Mononuclear cell (primary cell): ENCODE results near the gene MRPL38. TPM values are rescaled to one million over a fixed set of nuclear protein-coding genes. Genes with fewer than 3 reads are reported as not detected.
A peak's percentile ranks its signal among the peaks of the same experiment; 100 is the strongest.

ENCODE experiments used
- H3K27me3 ChIP-seq: 2 replicates; pipeline ENCODE4 v1.6.0; 2011; ENCODE audit warnings: low read length, control low read depth; ENCODE audit not compliant: insufficient read depth
- H3K4me1 ChIP-seq: 2 replicates; pipeline ENCODE4 v1.5.1; 2011; ENCODE audit warnings: mild to moderate bottlenecking, low read length, control low read depth; ENCODE audit not compliant: insufficient read depth
- H3K4me3 ChIP-seq: 2 replicates; pipeline ENCODE4 v1.5.1; 2011; ENCODE audit warnings: mild to moderate bottlenecking, low read length, moderate library complexity
- H3K9me3 ChIP-seq: 2 replicates; pipeline ENCODE4 v1.5.1; 2011; ENCODE audit warnings: low read depth, mild to moderate bottlenecking, control low read depth, low read length
- total RNA-seq: library from RNA; depleted of rRNA; stranded (reverse); fragments of >200 nt; gene quantifications from one replicate; pipeline ENCODE4 v1.2.3, GENCODE V29; 2012

The MRPL38 gene
- total RNA-seq = 45.4 TPM

DNA sequence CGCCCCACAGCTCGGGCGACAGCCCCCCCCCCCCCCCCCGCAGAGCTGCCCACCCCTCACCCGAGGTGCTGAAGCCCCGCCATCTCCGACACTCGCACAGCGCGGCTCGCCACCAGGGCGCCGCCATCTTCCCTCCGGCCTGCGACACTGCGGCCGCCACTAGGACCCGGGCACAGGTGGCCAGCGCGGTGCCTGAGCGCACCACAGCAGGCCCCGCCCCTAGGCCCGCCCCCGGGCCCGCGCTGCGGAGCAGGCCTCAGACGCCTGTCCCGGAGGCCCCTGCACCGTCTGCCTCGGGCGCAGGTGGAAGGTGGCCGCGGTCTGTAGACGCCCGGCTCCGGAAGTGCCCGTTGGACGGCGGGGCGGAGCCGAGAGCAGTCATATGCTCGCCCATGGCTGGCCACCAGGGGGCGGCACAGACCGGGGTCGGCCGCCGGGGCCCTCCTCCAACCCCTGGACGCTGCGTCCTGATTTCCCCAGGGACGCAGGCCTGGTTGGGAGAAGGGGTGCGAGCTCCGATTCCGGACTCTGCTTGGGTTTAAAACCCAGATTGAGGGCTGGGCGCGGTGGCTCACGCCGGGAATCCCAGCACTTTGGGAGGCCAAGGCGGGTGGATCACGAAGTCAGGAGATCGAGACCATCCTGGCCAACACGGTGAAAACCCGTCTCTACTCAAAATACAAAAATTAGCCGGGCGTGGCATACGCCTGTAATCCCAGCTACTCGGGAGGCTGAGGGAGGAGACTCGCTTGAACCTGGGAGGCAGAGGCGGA is at the start of gene MRPL38:
MRPL38 (minus strand) TSS at position 136 of the 773 bp plus-strand sequence; CDS start at position 127, 9 bp downstream.
- peak within 1 kb of the TSS; percentile 53 for H3K4me3 ChIP-seq

DNA sequence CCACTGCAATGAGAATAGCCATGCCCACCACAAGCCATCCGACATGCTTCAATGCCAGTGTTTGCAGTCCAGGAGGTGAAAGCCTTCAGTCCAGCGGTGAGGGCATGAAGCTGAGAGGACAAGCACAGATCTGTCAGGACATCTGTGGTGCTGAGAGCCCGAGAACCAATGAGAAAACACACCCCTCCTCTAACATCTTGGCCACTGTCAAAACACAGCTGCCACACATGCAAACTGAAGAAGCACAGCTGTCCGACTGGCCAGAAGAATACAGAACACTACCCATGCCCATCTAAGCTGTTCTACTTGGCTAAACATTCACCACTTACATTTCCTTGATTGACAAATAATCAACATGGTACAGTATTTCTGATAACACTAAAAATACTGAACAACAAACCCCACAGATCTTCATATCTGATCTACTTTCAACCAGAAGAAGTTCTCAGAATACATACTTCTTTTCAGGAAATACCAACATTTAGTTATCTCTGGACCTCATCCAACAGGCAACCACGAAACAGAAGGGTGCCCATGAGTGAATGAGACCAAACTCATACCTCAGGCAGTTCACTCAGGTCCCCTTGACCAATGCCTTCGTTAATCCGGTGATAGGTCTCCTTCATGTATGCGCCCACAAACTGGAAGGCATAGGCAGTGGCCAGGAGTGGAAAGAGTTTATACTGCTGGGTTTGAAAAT is 46.3 kb upstream of the MRPL38 start:
- no peak overlapping the region for H3K4me3 ChIP-seq
- no peaks in the 10 kb centered on the region for H3K27me3 ChIP-seq
- H3K4me1 ChIP-seq = no peaks in the 10 kb centered on the region
- no peaks in the 10 kb centered on the region for H3K9me3 ChIP-seq

More for the DNA sequence above, at the start of gene MRPL38:
- no peaks in the 10 kb centered on the region for H3K27me3 ChIP-seq
- peaks cover 21% of the 10 kb centered on the region for H3K4me1 ChIP-seq
- H3K9me3 ChIP-seq = no peaks in the 10 kb centered on the region

DNA sequence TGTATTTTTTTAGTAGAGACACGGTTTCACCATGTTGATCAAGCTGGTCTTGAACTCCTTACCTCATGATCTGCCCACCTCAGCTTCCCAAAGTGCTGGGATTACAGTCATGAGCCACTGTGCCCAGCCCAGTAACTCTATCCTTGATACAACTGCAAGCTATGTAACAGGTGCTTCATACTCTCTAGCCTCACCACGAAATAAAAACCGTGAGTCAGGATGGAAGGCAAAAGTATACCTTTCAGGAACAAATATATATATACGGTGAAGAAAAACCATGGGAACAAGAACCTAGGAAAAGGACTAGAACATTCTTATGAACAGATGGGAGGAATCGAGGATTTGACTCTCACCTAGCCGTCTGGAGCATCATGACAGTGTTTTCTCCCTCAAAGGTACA is 45.7 kb upstream of the MRPL38 start:
- Histone ChIP-seq H3K4me3 (no peak overlapping the region), H3K27me3 (no peaks in the 10 kb centered on the region), H3K4me1 (no peaks in the 10 kb centered on the region), H3K9me3 (no peaks in the 10 kb centered on the region)

- Histone ChIP-seq H3K4me1 (peaks cover 12% of the 10 kb centered on the region), H3K4me3 (no peak overlapping the region), H3K27me3 (no peaks in the 10 kb centered on the region), H3K9me3 (no peaks in the 10 kb centered on the region)
Observed at GRCh38 chr17:75945211-75945610, 40.5 kb upstream of the MRPL38 start.

DNA sequence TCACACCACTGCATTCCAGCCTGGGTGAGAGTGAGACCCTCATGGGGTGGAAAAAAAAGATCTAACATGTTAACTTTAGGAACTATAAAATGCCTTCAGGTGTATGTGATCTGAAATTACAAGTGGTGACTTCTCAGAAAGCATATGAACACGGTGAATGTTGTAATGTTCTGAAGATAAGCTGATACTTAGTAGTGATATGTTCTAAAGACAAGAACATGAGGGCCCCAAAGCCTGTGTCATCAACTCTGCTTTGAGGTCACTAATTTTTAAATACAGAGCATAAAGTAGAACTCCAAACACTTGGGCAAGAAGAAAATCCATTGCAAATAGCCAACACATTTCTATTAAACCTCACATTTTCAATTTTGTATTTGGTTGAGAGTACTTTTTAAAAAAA is 38.8 kb upstream of the MRPL38 start:
- no peak overlapping the region for H3K4me3 ChIP-seq
- H3K4me1 ChIP-seq = peaks cover 15% of the 10 kb centered on the region
- no peaks in the 10 kb centered on the region for H3K27me3 ChIP-seq
- no peaks in the 10 kb centered on the region for H3K9me3 ChIP-seq

DNA sequence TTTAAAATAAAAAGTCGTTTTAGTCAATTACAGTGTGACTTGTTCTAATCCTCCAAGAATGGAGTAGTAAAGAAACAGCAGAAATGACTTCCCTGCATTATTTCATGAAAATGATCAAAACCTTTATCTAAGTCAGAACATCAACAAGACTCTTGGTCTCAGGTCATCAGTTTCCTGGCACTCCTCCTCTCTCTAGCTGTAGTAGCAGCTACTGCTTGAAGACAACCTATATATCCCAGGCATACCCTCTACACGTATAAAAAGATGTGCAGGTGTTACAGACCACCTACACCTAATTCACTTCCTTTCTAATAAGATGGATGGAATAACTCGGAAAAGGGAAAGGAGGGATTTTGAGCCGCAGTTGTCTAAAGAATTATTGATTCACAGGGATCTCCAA is 37.8 kb upstream of the MRPL38 start:
- Histone ChIP-seq H3K27me3 (no peaks in the 10 kb centered on the region), H3K4me3 (no peak overlapping the region), H3K9me3 (no peaks in the 10 kb centered on the region), H3K4me1 (peaks cover 15% of the 10 kb centered on the region)

DNA sequence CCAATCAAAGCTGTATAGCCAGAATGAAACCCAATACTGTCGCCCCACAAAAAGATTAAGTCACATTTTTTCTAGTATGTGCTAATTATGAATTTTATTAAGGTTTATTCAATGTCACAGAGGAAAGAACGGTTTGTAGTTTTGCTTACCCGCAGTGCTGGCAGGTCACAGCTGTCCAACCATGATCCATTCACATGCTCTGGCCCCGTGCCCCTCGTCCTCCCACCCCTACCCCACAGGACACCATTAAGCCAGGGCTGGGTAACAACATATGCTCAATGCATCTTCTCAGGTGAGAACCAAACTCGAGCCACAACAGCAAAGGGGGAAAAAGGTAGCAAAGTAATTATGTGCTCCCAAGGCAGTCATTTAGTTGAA is 36.7 kb upstream of the MRPL38 start:
- H3K9me3 ChIP-seq = no peaks in the 10 kb centered on the region
- peaks cover 15% of the 10 kb centered on the region for H3K4me1 ChIP-seq
- H3K4me3 ChIP-seq = peak overlapping the region; percentile 69
- H3K27me3 ChIP-seq = no peaks in the 10 kb centered on the region

DNA sequence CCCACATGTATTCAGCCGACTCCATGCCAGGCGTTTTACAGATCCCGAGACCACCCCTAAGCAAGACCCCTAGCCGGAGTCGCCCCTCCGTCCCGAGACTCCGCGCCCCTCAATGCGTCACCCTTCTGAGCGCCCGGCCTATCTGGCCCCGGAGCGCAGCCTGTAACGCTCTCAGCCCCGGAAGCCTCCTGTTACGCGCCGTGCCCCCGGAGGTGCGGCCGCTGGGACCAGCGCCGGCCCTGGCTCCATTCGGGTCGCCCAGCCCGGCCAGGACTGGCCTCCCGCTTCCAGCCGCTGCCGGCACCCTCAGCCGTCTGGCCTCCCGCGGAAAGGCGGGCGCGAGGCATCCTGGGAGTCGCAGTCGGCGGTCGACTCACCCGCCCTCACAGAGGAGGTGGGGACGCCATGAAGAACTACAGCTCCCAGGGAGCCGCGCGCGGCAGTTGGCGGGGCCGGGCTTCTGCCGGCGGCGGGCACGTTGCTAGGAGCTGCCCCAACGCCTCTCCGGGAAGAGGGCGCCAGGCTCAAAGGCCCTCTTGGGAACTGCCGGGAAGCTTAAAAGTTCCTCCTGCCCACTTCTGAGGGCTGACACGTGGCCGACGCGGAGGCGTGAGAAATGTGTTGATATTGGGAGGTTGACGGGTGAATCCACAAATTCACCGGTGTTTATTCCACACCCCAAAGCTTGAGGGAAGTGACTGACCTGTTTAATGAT is 36.2 kb upstream of the MRPL38 start, which contains the start of gene FBF1:
FBF1 (minus strand) TSS at position 316 of the 715 bp plus-strand sequence. CDS start 2,893 bp downstream, outside the sequence.
- peaks cover 15% of the 10 kb centered on the region for H3K4me1 ChIP-seq

DNA sequence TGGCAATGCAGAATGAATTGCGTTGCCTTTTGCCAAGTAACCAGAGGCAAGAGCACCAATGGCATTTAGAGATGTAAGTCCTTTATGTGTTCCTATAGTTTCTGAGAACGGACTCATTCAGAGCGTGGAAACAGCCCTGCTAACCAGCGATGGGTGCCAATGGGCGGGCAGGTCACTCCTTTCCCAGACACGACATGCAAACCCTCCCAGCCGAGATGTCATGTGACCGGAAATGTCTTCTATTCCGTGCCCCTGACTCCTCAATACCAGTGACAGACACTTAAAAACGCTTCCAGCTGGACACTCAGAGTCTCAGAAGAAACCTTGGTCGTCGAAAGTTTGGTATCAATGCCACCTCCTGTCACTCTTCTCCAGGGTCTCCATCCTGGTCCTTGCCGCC is 33.0 kb upstream of the MRPL38 start:
- no peak overlapping the region for H3K4me3 ChIP-seq
- no peaks in the 10 kb centered on the region for H3K9me3 ChIP-seq
- H3K4me1 ChIP-seq = peaks cover 15% of the 10 kb centered on the region
- no peaks in the 10 kb centered on the region for H3K27me3 ChIP-seq

More for the DNA sequence above, 36.2 kb upstream of the MRPL38 start, which contains the start of gene FBF1:
- H3K9me3 ChIP-seq = no peaks in the 10 kb centered on the region
- peak within 1 kb of the TSS; percentile 69 for H3K4me3 ChIP-seq
- no peaks in the 10 kb centered on the region for H3K27me3 ChIP-seq

DNA sequence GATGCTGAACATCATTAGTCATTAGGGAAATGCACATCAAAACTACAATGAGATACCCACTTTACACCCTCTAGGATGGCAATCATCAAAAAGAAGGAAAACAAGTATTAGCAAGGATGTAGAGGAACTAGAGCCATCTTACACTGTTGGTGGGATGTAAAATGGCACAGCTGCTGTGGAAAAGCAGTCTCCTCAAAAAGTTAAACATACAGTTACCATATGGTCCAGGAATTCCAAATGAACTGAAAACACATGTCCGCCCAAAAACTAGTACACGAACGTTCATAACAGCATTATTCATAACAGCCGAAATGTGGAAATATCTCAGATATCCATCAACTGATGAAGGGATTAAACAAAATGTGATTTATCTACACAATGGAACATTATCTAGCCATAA is 29.1 kb upstream of the MRPL38 start:
- Histone ChIP-seq H3K4me1 (no peaks in the 10 kb centered on the region), H3K9me3 (no peaks in the 10 kb centered on the region), H3K27me3 (no peaks in the 10 kb centered on the region), H3K4me3 (no peak overlapping the region)

GRCh38 chr17:75932852-75933251 is 28.2 kb upstream of the MRPL38 start:
- no peaks in the 10 kb centered on the region for H3K9me3 ChIP-seq
- no peak overlapping the region for H3K4me3 ChIP-seq
- H3K27me3 ChIP-seq = no peaks in the 10 kb centered on the region
- H3K4me1 ChIP-seq = no peaks in the 10 kb centered on the region

DNA sequence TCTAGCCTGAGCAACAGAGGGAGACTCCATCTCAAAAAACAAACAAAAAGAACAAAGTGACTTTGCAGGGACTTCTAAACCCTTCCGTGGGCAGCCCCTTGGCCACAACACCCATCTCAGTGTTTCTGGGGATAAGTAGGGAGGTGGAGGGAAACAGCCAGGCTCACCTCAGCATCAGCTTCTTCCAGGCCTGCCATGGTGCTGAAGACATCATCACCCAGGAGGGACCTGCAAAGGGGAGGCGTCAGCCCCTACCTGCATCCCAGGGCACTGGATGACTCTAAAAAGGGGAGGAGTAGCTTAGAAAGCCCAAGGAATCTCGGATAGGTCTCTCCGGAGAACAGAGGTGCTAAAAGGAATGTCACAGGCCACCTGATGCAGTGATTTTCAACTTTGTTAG is 26.4 kb upstream of the MRPL38 start:
- no peaks in the 10 kb centered on the region for H3K9me3 ChIP-seq
- no peaks in the 10 kb centered on the region for H3K27me3 ChIP-seq
- no peaks in the 10 kb centered on the region for H3K4me1 ChIP-seq
- H3K4me3 ChIP-seq = no peak overlapping the region

DNA sequence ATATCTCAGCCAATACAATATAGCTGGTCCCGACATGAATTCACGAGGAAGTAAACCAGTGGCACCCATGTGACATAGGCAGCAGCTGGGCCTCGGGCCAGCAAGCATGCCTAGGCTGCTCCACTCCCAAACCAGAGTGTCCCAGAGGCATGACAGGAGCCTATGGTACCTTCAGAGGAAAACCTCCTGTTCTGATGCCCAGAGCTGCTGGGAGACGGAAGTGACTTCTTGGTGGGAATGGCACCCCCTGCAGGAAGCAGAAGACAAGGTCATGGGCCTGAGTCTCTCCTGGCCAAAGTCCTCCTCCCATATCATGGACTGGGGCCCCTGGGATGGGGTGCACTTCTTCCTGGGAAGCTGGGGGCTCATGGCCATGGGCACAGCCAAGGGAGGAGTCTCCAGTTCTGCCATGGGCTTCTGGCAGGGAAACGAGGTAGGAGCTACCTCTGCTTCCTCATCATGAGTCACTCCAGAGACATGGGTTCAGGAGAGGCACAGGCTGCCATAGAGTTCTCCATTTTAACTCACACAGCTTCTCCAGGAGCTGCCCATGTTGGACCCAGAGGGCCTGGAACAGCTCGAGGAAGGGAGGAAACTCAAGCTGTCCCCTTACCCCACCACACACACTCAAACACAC is 22.7 kb upstream of the MRPL38 start:
- Histone ChIP-seq H3K27me3 (no peaks in the 10 kb centered on the region), H3K4me3 (no peak overlapping the region), H3K4me1 (no peaks in the 10 kb centered on the region), H3K9me3 (no peaks in the 10 kb centered on the region)

- H3K4me1 ChIP-seq = no peaks in the 10 kb centered on the region
- no peaks in the 10 kb centered on the region for H3K27me3 ChIP-seq
- H3K4me3 ChIP-seq = no peak overlapping the region
- no peaks in the 10 kb centered on the region for H3K9me3 ChIP-seq
Observed at GRCh38 chr17:75926456-75926855, 21.8 kb upstream of the MRPL38 start.

DNA sequence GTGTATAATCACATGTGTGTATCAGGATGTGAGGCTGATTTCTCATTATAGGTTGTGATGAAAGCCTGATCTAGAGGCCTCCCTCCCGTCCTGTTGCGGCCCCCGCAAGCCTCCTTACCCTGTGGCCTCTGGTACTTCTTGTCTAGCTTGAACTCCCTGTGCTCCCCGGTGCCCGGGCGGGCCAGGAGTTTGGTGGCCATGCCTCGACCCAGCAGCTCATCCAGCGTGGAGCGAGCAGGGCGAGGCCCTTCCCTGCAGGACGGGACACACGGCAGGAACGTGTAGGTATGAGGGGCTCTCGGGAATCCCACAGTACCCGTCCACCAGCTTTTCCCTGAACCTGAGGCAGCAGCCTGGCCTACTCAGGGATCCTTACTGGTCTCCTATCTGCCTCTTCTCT is 21.2 kb upstream of the MRPL38 start:
- Histone ChIP-seq H3K27me3 (no peaks in the 10 kb centered on the region), H3K4me3 (no peak overlapping the region), H3K4me1 (no peaks in the 10 kb centered on the region), H3K9me3 (no peaks in the 10 kb centered on the region)
